GM18502 (cell line): ENCODE data around the gene PSME2.
A peak's percentile ranks its signal among the peaks of the same experiment; 100 is the strongest.

Experiments
- ATAC-seq: cut with Tn5 transposase; IDR thresholded peaks from one replicate; pipeline ENCODE4 v1.9.1; 2021; ENCODE audit warnings: mild to moderate bottlenecking; ENCODE audit not compliant: unreplicated experiment, poor library complexity

PSME2 gene

DNA sequence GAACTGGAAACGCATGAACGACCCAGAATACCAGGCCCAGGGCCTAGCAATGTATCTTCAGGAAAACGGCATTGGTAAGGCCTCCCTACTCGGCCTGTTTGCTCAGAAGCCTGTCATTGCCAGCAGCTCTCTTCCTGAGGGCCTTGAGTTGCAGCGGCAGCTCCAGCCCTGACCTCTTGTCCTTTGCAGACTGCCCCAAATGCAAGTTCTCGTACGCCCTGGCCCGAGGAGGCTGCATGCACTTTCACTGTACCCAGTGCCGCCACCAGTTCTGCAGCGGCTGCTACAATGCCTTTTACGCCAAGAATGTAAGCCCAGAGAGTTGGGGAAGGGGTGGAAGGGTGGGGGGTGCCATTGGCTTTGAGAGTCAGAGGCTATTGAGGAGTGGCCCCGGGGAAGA lies 10.9 kb upstream of the PSME2 start:
- ATAC-seq, result no peak

DNA sequence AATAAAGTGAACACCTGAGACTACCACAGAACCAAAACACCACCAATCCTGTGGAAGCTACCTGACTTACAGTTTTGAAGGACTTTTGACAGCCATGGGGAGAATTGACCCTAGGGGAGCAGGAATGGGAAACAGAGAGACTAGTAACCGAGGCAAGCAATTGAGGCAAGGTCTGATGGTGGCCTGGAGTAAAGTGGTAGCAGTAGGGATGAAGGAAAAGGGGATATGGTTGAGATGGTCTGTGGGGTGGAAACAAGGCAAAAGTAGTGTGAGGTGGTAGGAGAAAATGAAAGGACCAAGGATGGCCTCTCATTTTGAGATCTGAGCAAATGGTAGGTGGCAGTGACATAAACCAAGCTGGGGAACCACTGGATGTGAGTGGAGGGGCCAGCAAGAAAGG lies 10.4 kb upstream of the PSME2 start:
- no peak for ATAC-seq

DNA sequence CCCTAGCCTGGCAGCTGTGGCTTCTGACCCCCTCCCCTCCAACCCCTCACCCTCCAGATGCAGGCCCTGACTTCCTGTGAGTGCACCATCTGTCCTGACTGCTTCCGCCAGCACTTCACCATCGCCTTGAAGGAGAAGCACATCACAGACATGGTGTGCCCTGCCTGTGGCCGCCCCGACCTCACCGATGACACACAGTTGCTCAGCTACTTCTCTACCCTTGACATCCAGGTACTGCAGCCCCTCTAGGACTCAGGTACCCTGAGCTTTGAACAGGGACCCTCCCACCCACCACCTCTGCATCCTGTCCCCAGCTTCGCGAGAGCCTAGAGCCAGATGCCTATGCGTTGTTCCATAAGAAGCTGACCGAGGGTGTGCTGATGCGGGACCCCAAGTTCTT lies 8.7 kb upstream of the PSME2 start:
- ATAC-seq, result no peak

- no peak for ATAC-seq
Measured at GRCh38 chr14:24151404-24152080, 5.1 kb upstream of the PSME2 start.

- ATAC-seq, result no peak
Measured at GRCh38 chr14:24150993-24151392, 4.6 kb upstream of the PSME2 start.

DNA sequence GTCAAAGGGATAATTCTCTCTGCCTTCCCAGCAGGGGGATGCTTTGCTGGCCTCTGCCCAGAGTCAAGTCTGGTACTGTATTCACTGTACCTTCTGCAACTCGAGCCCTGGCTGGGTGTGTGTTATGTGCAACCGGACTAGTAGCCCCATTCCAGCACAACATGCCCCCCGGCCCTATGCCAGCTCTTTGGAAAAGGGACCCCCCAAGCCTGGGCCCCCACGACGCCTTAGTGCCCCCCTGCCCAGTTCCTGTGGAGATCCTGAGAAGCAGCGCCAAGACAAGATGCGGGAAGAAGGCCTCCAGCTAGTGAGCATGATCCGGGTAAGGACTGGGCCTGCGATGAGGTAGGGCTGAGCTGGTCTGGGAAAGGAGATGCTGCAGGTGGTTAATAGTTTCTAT lies 4.2 kb upstream of the PSME2 start:
- no peak for ATAC-seq

DNA sequence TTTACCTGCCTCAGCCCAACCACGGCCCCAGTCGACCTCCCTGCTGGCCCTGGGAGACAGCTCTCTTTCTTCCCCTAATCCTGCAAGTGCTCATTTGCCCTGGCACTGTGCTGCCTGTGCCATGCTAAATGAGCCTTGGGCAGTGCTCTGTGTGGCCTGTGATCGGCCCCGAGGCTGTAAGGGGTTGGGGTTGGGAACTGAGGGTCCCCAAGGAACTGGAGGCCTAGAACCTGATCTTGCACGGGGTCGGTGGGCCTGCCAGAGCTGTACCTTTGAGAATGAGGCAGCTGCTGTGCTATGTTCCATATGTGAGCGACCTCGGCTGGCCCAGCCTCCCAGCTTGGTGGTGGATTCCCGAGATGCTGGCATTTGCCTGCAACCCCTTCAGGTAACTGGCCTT lies 3.7 kb upstream of the PSME2 start:
- no peak for ATAC-seq

- no peak for ATAC-seq
Measured at GRCh38 chr14:24149302-24149969, 3.0 kb upstream of the PSME2 start.

GRCh38 chr14:24147761-24148428 lies 1.5 kb upstream of the PSME2 start:
- ATAC-seq, result no peak

GRCh38 chr14:24146978-24147760 lies 759 bp upstream of the PSME2 start, which contains the start of gene RNF31:
TSS of gene RNF31 (plus strand) at chr14:24147498. CDS start at chr14:24147699, 201 bp downstream.
- peak; percentile 86 for ATAC-seq

DNA sequence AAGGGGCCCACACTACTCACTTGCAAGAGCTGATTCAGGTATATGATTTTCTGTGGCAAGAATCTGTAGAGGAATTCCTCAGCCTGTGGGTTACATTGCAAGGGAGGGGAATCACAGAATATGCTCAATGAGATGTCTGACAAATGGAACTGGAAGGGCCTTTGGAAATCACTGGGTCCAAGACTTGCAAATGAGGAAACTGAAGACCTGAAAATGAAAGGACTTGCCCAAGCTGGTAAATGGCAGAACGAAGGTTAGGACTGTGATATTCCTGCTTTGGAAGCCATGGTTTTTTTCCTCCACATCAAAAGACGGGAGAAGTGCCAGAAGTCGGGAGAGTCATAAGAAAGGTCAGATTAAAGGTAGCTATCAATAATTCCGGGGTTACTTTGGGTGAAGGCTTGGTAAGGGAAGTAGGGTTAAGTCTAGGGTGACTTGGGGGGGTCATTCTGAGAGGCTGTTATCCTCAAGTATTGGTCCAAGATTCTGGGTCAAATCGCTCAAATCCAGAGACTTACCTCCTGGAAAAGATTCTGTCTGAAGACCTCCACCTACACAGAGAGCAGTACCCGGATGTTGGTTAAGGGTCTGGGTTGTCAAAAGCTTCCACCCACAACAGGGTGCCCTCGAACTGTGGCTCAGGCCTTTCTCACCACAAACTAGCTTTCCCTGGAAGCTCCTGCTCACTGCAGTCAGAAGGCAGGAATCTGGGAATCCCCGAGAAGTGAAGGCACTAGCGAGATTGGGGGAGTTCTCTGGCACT lies 539 bp downstream of the PSME2 start:
- no peak for ATAC-seq

- ATAC-seq, result no peak
Measured at GRCh38 chr14:24145219-24145618, 1.2 kb downstream of the PSME2 start.

DNA sequence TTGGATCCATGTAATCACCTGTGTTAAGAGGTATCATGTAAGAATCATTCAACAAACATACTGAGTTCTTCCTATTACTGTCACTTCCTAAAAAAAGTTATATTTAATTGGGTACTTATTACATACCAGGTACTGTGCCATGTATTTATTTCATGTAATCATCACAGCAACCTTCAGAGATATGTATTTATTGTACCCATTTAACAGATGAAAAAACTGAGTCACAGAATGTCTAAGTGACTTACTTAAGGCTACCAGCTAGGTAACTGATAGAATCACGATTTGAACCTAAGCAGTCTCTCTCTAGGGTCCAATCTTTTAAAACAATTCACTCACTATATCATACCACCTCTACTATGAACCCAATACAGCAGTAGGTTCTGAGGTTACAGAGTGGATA lies 2.0 kb downstream of the PSME2 start:
- no peak for ATAC-seq

- ATAC-seq, result no peak
Measured at GRCh38 chr14:24143511-24143910, 2.9 kb downstream of the PSME2 start.

DNA sequence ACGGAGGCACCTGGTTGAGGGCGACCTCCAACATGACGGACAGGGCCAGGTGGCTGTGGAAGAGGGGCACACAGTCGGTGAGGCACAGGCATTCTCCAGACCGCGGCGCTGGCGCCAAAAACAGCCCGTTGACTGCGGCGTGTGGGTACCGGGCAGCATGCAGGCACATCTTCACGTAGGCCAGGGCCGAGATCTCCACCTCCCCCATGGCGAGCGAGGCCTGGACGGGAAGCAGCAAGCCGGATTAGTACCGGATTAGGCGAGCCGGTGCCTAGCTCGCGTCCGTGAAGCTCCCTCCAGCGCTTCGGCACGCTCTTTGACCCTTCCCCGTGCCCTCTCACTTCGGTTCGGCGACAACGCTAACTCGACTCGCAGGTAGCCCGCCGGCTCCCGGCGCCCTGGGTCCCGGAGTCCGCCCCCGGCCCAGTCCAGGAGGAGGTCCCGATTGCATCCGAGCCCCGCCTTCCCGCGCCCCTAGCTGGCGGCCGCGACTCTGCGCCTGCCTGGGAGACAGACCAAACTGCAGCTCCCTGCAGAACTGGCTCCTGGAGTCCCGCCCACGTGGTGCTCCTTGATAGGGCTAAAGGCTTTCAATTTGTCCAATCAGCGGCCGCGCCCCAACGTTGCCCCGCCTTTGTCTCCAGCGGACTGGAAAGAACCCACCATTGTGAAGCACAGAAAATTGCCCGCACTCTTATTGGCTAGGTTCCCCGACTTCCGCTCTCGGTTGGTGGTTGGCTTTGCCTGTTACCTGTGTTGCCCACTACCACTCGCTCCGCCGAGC lies 5.1 kb downstream of the PSME2 start, which contains the start of gene EMC9:
Gene EMC9 (minus strand): TSS at position 495 of the 784 bp plus-strand sequence. CDS start 287 bp downstream, at position 208.
- peak; percentile 90 for ATAC-seq

- ATAC-seq, result no peak
Measured at GRCh38 chr14:24139272-24139934, 7.0 kb downstream of the PSME2 start.

GRCh38 chr14:24138396-24139271 lies 7.8 kb downstream of the PSME2 start:
- no peak for ATAC-seq
